ENCODE results near the gene PDE9A.
"Not testable (repeated sequence)": the region's sequence is repeated elsewhere in the genome, so short reads cannot be mapped to it uniquely, and the experiment has no call there.

PDE9A gene

GRCh38 chr21:42780617-42781016, 127.2 kb downstream of the PDE9A start:
- DNase-seq = no peak

DNA sequence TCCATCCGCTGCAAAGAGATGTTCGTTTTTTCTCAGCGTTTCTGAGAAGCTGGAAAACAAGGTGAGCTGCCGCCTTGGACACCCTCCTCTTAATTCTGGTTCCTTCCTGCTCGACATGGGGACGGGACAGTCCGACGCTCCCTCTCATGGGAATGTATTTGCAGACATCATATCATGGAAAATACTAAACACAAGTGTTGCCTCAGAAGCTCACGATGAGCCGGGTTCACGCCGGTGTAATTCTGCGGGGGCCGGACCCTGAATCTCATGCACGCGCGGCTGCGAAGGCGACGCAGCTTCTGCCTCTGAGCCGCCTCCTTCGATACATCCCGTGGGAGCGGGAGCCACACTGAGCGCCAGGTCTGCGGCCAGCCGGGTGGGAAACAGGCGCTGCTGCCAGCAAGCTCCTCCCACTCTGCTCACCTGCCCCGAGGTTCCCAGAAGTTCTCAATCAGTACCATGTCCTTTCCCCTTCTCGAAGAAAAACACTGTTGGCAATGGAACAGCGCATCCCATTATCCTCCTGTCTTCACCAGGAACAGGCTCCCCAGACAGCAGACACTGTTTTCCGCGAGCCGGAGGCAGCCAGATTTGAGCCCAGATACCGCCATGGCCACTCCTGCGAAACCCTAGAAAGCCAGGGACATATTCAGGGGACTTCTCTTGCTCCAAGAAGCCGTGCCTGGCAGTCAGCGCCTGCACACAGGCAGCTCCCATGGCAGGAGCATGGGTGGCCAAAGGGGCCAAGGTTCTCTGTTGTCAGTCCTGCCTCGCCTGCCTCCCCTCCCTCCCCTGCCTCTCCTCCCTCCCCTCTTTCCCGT, 127.9 kb downstream of the PDE9A start:
- no peak for DNase-seq

- DNase-seq = no peak
These were observed 128.7 kb downstream of the PDE9A start for GRCh38 chr21:42781971-42782722.

- DNase-seq = no peak
These were observed 129.4 kb downstream of the PDE9A start for GRCh38 chr21:42782723-42783242.

DNA sequence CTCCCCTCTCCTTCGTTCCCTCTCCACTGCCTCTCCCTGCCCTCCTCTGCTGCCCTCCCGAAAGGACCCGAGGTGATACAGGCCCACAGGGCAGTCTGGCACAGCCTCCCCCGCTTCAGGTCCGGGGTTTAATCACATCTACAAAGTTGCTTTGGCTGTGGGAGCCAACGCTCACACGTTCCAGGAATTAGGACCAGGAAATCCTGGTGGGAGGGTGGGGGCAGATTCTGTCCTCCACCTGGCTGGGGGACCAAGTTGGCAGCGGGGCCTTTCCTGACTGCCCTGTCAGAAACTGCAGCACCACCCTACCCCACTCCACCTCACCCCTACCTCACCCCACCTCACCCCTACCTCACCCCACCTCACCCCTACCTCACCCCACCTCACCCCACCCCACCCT, 130.9 kb downstream of the PDE9A start:
- no peak for DNase-seq

GRCh38 chr21:42784896-42785451, 131.6 kb downstream of the PDE9A start:
- DNase-seq = no peak

GRCh38 chr21:42785666-42786427, 132.4 kb downstream of the PDE9A start:
- no peak for DNase-seq

DNA sequence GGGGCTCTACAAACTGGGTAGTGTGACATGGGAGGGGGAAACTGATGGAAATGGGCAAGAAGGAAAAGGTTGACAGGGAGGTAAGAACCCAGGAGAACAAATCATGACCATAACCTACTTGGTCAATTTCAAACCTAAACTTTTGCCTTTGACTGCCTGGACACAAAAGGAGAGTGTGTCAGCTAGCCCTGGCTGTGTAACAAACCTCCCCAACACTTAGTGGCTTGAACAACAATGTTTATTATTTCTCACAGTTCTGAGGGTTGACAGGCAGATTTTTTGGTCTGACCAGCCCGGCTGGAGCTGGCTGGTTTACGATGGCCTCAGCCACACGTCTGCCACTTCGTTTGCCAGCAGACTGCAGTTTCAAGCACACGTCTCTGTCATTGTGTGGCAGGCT, 133.5 kb downstream of the PDE9A start:
- DNase-seq = no peak

DNA sequence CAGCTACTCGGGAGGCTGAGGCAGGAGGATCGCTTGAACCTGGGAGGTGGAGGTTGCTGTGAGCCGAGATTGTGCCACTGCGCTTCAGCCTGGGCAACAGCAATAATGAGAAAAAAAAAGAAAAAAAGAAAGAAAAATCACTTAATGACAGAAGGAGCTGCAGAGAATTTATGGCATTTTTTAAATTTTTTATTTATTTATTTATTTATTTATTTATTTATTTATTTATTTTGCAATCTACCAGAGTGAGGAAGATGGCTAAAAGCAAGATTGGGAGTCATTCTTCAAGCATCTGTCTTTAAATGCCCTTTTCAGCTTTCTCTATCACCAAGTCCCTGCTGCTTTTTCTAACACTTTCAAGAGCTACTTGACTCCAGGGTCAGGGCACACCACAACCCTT, 134.2 kb downstream of the PDE9A start:
- DNase-seq = no peak

DNA sequence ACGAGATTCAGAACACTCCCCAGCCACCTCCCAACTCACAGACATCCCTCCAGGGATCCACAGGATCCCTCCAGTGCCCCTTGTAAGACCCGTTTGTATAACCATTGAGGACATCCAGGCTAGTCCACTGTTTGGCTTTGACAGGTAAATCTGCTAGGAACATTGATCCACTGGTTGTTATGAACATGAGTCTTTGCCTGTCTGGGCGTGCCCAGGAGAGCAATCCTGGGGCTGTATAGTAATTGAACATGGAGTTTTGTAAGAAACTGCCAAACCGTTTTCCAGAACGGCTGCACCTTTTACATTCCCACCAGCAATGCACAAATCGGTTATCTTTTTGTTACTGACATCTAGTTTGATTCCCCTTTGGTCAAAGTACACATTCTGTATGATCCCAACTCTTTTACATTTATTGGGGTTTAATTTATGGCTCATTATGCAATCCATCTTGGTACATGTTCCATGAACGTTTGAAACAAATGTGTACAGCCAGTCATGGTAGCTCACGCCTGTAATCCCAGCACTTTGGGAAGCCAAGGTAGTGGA, 137.2 kb downstream of the PDE9A start:
- no peak for DNase-seq

DNA sequence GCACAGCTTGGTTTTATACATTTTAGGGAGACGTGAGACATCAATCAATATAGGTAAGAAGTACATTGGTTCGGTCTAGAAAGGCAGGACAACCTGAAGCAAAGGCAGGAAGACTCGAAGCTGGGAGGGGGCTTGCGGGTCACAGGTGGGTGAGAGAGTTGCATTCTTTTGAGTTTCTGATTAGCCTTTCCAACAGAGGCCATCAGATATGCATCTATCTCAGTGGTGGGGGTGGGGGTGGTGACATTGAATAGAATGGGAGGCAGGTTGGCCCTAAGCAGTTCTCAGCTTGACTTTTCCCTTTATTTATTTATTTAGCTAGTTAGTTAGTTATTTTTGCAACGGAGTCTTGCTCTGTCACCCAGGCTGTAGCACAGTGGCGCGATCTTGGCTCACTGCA, 140.4 kb downstream of the PDE9A start:
- DNase-seq = no peak

GRCh38 chr21:42794551-42794950, 141.1 kb downstream of the PDE9A start:
- no peak for DNase-seq

DNA sequence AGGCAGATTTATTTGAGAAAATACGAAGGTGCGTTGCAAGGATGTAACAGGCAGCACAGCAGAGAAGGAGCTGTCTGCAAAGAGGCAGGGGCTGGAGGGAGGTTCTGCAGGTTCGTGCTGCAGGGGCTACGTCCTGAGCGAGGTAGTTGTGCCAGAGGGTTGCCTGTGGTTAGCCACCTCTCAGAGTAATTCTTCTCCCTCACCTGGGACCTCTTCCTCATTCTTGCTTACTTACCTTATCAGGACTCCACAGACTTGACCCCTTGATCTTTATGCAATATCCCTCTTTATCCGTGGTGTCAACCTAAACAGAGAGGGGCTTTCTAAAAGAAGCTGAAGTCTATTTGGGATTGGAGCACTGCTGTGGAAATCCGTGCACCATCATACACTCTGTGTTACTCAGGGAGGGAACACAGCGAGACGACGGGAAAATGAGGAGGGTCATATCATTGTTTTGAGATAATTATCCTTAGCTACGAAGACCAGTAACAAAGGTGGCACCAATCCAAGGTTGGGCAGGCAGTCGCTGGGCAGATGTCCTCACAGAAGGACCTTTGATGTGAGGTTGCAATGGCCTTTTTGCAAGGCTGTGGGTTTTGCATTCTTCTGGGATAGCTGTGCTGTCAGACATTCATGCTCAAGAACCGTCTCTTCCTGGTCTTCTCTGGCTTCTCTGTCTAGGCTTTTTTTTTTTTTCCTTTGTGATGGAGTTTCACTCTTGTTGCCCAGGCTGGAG, 143.1 kb downstream of the PDE9A start:
- no peak for DNase-seq

DNA sequence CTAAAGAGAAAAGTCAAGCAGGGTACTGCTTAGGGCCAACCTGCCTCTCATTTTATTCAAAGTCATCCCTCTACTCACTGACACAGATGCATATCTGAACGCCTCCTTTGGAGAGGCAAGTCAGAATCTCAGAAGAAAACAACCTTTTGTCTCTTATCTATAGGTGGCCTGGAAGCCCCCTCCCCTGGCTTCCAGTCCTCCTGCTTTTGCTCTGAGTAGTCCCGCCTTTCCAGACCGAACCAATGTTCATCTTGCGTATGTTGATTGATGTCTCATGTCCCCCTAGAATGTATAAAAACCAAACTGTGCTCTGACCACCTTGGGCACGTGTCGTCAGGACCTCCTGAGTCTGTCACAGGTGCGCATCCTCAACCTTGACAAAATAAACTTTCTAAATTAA, 144.1 kb downstream of the PDE9A start:
- no peak for DNase-seq

DNA sequence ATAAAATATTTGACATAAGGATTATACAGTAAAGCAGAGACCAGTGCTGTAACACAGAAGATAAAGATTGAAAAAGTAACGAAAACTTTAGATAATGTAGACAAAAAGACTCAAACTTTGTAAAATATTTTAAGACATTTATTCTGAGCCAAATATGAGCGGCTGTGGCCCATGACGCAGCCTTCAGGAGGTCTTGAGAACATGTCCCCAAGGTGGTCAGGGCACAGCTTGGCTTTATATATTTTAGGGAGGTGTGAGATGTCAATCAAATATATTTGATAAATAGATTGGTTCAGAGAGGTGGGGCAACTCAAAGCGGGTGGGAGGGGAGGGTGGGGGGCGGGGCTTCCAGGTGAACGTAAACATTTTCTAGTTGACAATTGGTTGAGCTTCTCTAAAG, 144.7 kb downstream of the PDE9A start:
- no peak for DNase-seq

DNA sequence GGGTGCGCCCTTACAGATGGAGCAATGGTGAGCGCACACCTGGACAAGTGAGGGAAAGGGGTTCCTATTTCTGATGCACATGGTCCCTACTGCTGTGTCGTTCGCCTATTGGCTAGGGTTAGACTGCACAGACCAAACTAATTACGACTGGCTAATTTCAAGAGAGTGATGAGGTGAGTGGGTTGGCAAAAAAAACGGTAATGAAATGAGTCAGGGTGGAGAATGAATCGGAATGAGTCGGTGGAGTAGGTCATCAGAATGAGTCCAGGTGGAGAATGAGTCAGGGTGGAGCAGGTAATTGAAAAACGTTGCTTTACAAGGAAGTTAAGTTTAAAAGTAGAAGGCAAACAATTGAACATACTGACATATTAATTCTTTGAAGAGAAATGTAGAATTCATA, 146.1 kb downstream of the PDE9A start:
- DNase-seq = no peak

DNA sequence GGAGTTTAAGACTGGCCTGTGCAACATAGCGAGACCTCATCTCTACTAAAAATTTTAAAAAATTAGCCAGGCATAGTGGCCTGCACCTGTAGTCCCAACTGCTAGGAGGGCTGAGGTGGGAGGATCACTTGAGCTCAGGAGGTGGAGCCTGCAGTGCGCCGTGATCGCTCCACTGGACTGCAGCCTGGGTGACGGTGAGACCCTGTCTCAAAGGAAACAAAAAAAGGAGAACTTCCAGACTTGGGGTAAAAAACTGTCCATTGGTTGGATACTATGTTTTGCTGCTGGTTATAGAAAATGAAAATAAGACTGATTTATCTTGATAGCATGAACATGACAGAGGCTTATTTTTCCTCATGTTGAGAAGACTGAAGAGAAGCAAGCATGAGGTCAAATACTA, 146.5 kb downstream of the PDE9A start:
- DNase-seq = no peak

GRCh38 chr21:42801616-42802015, 148.2 kb downstream of the PDE9A start:
- not testable (repeated sequence) for DNase-seq

GRCh38 chr21:42806509-42807140, 153.2 kb downstream of the PDE9A start:
- DNase-seq = no peak

DNA sequence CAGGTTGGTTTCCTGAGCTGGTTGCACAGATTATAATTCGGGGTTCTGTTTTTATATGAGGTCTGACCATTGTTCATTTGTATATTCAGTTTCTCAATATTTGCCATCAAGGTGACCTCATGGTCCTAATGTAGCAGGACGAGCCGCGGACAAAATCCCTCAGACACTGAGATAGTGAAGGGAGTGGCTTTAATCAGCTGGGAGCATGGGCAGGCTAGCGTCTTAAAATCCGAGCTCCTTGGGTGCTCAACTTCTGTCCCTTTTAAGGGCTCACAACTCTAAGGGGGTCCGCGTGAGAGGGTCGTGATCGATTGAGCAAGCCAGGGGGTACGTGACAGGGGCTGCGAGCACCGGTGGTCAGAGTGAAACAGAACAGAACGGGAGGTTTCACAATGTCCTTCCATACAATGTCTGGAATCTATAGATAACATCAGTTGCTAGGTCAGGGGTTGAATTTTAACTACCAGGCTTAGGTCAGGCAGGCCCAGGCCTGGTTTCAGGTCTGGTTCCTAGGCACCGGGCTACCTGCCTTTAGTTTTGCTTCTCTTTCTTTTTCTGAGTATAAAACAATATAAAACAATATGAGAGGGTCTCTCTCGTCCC, 154.0 kb downstream of the PDE9A start:
- not testable (repeated sequence) for DNase-seq
